SK-N-SH treated with all-trans-retinoic acid at 6 μM for 48 hours (cell line): ENCODE results near the gene ZMYM5.

Experiments
- ATAC-seq: fragments of 200-7000 bp; cut with Tn5 transposase; 3 replicates; pipeline ENCODE4 v1.9.1; 2020; ENCODE audit warnings: mild to moderate bottlenecking, moderate library complexity
- ARNTL ChIP-seq: fragments of 450-650 bp; formaldehyde crosslinking; IDR thresholded peaks from 2 replicates; pipeline ENCODE4 v1.5.0; 2020; ENCODE audit warnings: low read depth, mild to moderate bottlenecking, moderate library complexity, borderline replicate concordance
- BACH2 ChIP-seq: fragments of 250-450 bp; sonication (Bioruptor Pico); IDR thresholded peaks from 2 replicates; pipeline ENCODE4 v1.9.0; 2021; ENCODE audit warnings: mild to moderate bottlenecking, borderline replicate concordance
- CREB5 ChIP-seq: fragments of 250-450 bp; sonication (Bioruptor Pico); IDR thresholded peaks from 2 replicates; pipeline ENCODE4 v1.5.1; 2020; ENCODE audit warnings: low read depth, mild to moderate bottlenecking, moderate library complexity
- CSDC2 ChIP-seq: fragments of 250-450 bp; sonication (Bioruptor Pico); IDR thresholded peaks from 2 replicates; pipeline ENCODE4 v1.5.0; 2020; ENCODE audit warnings: mild to moderate bottlenecking, moderate library complexity
- CSRNP3 ChIP-seq: fragments of 250-450 bp; sonication (Bioruptor Pico); IDR thresholded peaks from 2 replicates; pipeline ENCODE4 v1.5.1; 2021; ENCODE audit warnings: mild to moderate bottlenecking, moderate library complexity
- GLIS3 ChIP-seq: fragments of 250-450 bp; sonication (Bioruptor Pico); IDR thresholded peaks from 2 replicates; pipeline ENCODE4 v1.5.0; 2020; ENCODE audit warnings: mild to moderate bottlenecking, moderate library complexity
- ISL1 ChIP-seq: fragments of 250-450 bp; sonication (Bioruptor Pico); IDR thresholded peaks from 2 replicates; pipeline ENCODE4 v2.1.2; 2022; ENCODE audit warnings: mild to moderate bottlenecking, moderate library complexity
- OSR1 ChIP-seq: fragments of 250-450 bp; sonication (Bioruptor Pico); IDR thresholded peaks from 2 replicates; pipeline ENCODE4 v1.8.0; 2022; ENCODE audit warnings: moderate library complexity, mild to moderate bottlenecking, inconsistent platforms
- PATZ1 ChIP-seq: fragments of 250-450 bp; sonication (Bioruptor Pico); IDR thresholded peaks from 2 replicates; pipeline ENCODE4 v1.8.0; 2020; ENCODE audit warnings: mild to moderate bottlenecking, moderate library complexity, borderline replicate concordance
- POU6F1 ChIP-seq: fragments of 250-450 bp; sonication (Bioruptor Pico); IDR thresholded peaks from 2 replicates; pipeline ENCODE4 v1.8.0; 2021; ENCODE audit warnings: low read depth, mild to moderate bottlenecking, moderate library complexity, borderline replicate concordance
- PPARA ChIP-seq: fragments of 250-450 bp; sonication (Bioruptor Pico); IDR thresholded peaks from 2 replicates; pipeline ENCODE4 v1.5.0; 2020; ENCODE audit warnings: mild to moderate bottlenecking, borderline replicate concordance
- RARB ChIP-seq: fragments of 250-450 bp; sonication (Bioruptor Pico); IDR thresholded peaks from 2 replicates; pipeline ENCODE4 v1.8.0; 2021; ENCODE audit warnings: mild to moderate bottlenecking, moderate library complexity
- TCF4 ChIP-seq: fragments of 250-450 bp; sonication (Bioruptor Pico); IDR thresholded peaks from 2 replicates; pipeline ENCODE4 v1.8.0; 2021; ENCODE audit warnings: mild to moderate bottlenecking, moderate library complexity, borderline replicate concordance
- TOX ChIP-seq: fragments of 250-450 bp; sonication (Bioruptor Pico); IDR thresholded peaks from 2 replicates; pipeline ENCODE4 v1.8.0; 2021; ENCODE audit warnings: mild to moderate bottlenecking, moderate library complexity, borderline replicate concordance
- TSHZ2 ChIP-seq: fragments of 250-450 bp; sonication (Bioruptor Pico); IDR thresholded peaks from 2 replicates; pipeline ENCODE4 v1.5.0; 2020; ENCODE audit warnings: mild to moderate bottlenecking, moderate library complexity
- ZFP3 ChIP-seq: fragments of 250-450 bp; sonication (Bioruptor Pico); IDR thresholded peaks from 2 replicates; pipeline ENCODE4 v1.5.0; 2020; ENCODE audit warnings: mild to moderate bottlenecking, moderate library complexity
- ZFP30 ChIP-seq: fragments of 450-650 bp; formaldehyde crosslinking; IDR thresholded peaks from 2 replicates; pipeline ENCODE4 v1.5.0; 2022; ENCODE audit warnings: mild to moderate bottlenecking, moderate library complexity
- ZNF565 ChIP-seq: fragments of 450-650 bp; formaldehyde crosslinking; conservative IDR thresholded peaks from 2 replicates; pipeline ENCODE4 v1.5.0; 2020; ENCODE audit warnings: low read depth, mild to moderate bottlenecking, moderate library complexity
- ZNF70 ChIP-seq: fragments of 450-650 bp; formaldehyde crosslinking; IDR thresholded peaks from 2 replicates; pipeline ENCODE4 v1.5.0; 2020; ENCODE audit warnings: mild to moderate bottlenecking, moderate library complexity
- ZNF8 ChIP-seq: fragments of 450-650 bp; formaldehyde crosslinking; IDR thresholded peaks from 2 replicates; pipeline ENCODE4 v1.5.0; 2020; ENCODE audit warnings: mild to moderate bottlenecking, moderate library complexity

The ZMYM5 gene

GRCh38 chr13:19836472-19836871 lies 27.0 kb downstream of the ZMYM5 start:
- no peak for ATAC-seq
- TF ChIP-seq PPARA (CRISPR knock-in tag): no peak
- no peak for TF ChIP-seq ZNF8 (CRISPR knock-in tag)
- no peak for TF ChIP-seq GLIS3 (CRISPR knock-in tag)
- TF ChIP-seq TCF4: no peak
- no peak for TF ChIP-seq RARB (CRISPR knock-in tag)
- no peak for TF ChIP-seq CREB5
- no peak for TF ChIP-seq ZNF565 (CRISPR knock-in tag)

- no peak for ATAC-seq
- TF ChIP-seq TCF4: no peak
- no peak for TF ChIP-seq GLIS3 (CRISPR knock-in tag)
- TF ChIP-seq TSHZ2 (CRISPR knock-in tag): no peak
- TF ChIP-seq ISL1 (CRISPR knock-in tag): no peak
- no peak for TF ChIP-seq PPARA (CRISPR knock-in tag)
- no peak for TF ChIP-seq OSR1
- TF ChIP-seq ARNTL (CRISPR knock-in tag): no peak
- no peak for TF ChIP-seq CSRNP3
- TF ChIP-seq PATZ1 (CRISPR knock-in tag): no peak
- no peak for TF ChIP-seq BACH2 (CRISPR knock-in tag)
- no peak for TF ChIP-seq ZFP30 (CRISPR knock-in tag)
- no peak for TF ChIP-seq ZNF565 (CRISPR knock-in tag)
- no peak for TF ChIP-seq CSDC2 (CRISPR knock-in tag)
- TF ChIP-seq TOX (CRISPR knock-in tag): no peak
- TF ChIP-seq ZFP3 (CRISPR knock-in tag): no peak
These were observed 28.7 kb downstream of the ZMYM5 start for GRCh38 chr13:19834704-19835103.

GRCh38 chr13:19822673-19823072 lies 40.8 kb downstream of the ZMYM5 start:
- ATAC-seq: no peak
- TF ChIP-seq ZNF70 (CRISPR knock-in tag) (no peak), TOX (CRISPR knock-in tag) (no peak), ZNF565 (CRISPR knock-in tag) (no peak), BACH2 (CRISPR knock-in tag) (no peak), OSR1 (no peak), RARB (CRISPR knock-in tag) (no peak), TCF4 (no peak), POU6F1 (CRISPR knock-in tag) (no peak), PPARA (CRISPR knock-in tag) (no peak), GLIS3 (CRISPR knock-in tag) (no peak), CREB5 (no peak), CSRNP3 (no peak), TSHZ2 (CRISPR knock-in tag) (no peak), ISL1 (CRISPR knock-in tag) (no peak)
